ENCODE measurements around the gene CDH13. TPM values are rescaled to one million over a fixed set of nuclear protein-coding genes. Genes with fewer than 3 reads are reported as not detected.

The CDH13 gene
- total and polyA plus RNA-seq, 9 of the 15 experiments (the other 6 are each of a cell fraction or from before 2014, with no cell fraction given): 0.03 TPM; not detected in 8

DNA sequence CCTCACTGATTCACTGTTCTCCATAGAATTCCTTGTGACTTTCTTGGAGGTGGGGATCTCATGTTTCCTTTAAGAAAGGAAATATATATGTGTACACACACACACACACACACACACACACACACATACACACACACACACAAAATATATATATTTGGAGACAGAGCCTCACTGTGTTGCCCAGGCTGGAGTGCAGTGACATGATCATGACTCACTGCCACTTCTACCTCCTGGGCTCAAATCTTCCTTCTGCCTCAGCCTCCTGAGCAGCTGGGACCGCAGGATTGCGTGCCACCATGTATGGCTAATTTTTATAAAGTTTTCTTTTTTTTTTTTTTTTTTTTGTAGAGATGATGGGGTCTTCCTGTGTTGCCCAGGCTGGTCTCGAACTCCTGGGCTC, 45.9 kb downstream of the CDH13 start (continued):
- TF ChIP-seq GATAD2B (IDR thresholded peaks at IDR 0.05; ENCODE audit: borderline replicate concordance) (no peak), LARP7 (IDR thresholded peaks at IDR 0.05) (no peak), SREBF2 (CRISPR knock-in tag; IDR thresholded peaks at IDR 0.05) (no peak), SNIP1 (IDR thresholded peaks at IDR 0.05; ENCODE audit: low read depth) (no peak), NCOA2 (IDR thresholded peaks at IDR 0.05; ENCODE audit: partially characterized antibody in 2 of 2) (no peak), TCFL5 (CRISPR knock-in tag; conservative IDR thresholded peaks at IDR 0.05) (no peak), KAT7 (CRISPR knock-in tag; IDR thresholded peaks at IDR 0.05; ENCODE audit: borderline replicate concordance) (no peak), ATF7 (IDR thresholded peaks at IDR 0.05) (no peak), ZNF561 (CRISPR knock-in tag; conservative IDR thresholded peaks at IDR 0.05) (no peak), NUFIP1 (IDR thresholded peaks at IDR 0.05; ENCODE audit: partially characterized antibody) (no peak)
- TF ChIP-seq, protein P1, sequence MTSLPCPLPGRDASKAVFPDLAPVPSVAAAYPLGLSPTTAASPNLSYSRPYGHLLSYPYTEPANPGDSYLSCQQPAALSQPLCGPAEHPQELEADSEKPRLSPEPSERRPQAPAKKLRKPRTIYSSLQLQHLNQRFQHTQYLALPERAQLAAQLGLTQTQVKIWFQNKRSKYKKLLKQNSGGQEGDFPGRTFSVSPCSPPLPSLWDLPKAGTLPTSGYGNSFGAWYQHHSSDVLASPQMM (CRISPR knock-in tag; IDR thresholded peaks at IDR 0.05): no peak
- TF ChIP-seq, protein P2, sequence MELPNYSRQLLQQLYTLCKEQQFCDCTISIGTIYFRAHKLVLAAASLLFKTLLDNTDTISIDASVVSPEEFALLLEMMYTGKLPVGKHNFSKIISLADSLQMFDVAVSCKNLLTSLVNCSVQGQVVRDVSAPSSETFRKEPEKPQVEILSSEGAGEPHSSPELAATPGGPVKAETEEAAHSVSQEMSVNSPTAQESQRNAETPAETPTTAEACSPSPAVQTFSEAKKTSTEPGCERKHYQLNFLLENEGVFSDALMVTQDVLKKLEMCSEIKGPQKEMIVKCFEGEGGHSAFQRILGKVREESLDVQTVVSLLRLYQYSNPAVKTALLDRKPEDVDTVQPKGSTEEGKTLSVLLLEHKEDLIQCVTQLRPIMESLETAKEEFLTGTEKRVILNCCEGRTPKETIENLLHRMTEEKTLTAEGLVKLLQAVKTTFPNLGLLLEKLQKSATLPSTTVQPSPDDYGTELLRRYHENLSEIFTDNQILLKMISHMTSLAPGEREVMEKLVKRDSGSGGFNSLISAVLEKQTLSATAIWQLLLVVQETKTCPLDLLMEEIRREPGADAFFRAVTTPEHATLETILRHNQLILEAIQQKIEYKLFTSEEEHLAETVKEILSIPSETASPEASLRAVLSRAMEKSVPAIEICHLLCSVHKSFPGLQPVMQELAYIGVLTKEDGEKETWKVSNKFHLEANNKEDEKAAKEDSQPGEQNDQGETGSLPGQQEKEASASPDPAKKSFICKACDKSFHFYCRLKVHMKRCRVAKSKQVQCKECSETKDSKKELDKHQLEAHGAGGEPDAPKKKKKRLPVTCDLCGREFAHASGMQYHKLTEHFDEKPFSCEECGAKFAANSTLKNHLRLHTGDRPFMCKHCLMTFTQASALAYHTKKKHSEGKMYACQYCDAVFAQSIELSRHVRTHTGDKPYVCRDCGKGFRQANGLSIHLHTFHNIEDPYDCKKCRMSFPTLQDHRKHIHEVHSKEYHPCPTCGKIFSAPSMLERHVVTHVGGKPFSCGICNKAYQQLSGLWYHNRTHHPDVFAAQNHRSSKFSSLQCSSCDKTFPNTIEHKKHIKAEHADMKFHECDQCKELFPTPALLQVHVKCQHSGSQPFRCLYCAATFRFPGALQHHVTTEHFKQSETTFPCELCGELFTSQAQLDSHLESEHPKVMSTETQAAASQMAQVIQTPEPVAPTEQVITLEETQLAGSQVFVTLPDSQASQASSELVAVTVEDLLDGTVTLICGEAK (IDR thresholded peaks at IDR 0.05): no peak
- TF ChIP-seq, protein P2 (CRISPR knock-in tag; IDR thresholded peaks at IDR 0.05): no peak

Measured in K562 (cell line).